OCI-LY7 (cell line): ENCODE results near the gene SLC10A7. TPM values are rescaled to one million over a fixed set of nuclear protein-coding genes. Genes with fewer than 3 reads are reported as not detected.

Experiments
- BruUV-seq: library from RNA; stranded (reverse); fragments of 400-500 nt; replicated peaks from 2 replicates; lab custom pipeline; 2021; lab: Mats Ljungman, UMichigan
- CTCF ChIA-PET: fragments of 300-600 bp; sonication (Branson Sonifier 250); formaldehyde crosslinking; loops from one replicate; lab custom pipeline; 2022; ENCODE audit warnings: antibody characterized with exemption; ENCODE audit not compliant: unreplicated experiment; lab: Charles Lee
- POLR2A ChIA-PET: fragments of 300-600 bp; sonication (Branson Sonifier 250); formaldehyde crosslinking; loops from one replicate; lab custom pipeline; 2022; ENCODE audit warnings: antibody characterized with exemption; lab: Charles Lee
- DNase-seq: peaks from one replicate; pipeline ENCODE4 v3.0.0-alpha.2; 2015; ENCODE audit warnings: low spot score
- H2AFZ ChIP-seq: fragments of 200-600 bp; sonication (generic), shearing (Covaris generic); 2 replicates; pipeline ENCODE4 v1.6.1; 2014; ENCODE audit warnings: mild to moderate bottlenecking, antibody characterized with exemption, low read length, moderate library complexity
- H3K27ac ChIP-seq: fragments of 200-600 bp; sonication (generic); 2 replicates; pipeline ENCODE4 v1.5.1; 2014; ENCODE audit warnings: mixed run types, low read depth, mild to moderate bottlenecking, moderate library complexity, low read length, inconsistent platforms; ENCODE audit not compliant: poor library complexity, severe bottlenecking
- H3K36me3 ChIP-seq: fragments of 200-600 bp; sonication (generic); 2 replicates; pipeline ENCODE4 v1.6.1; 2014; ENCODE audit warnings: mild to moderate bottlenecking, antibody characterized with exemption, low read length, moderate library complexity, mixed read lengths; ENCODE audit not compliant: insufficient read depth
- H3K4me1 ChIP-seq: fragments of 200-600 bp; sonication (generic); 2 replicates; pipeline ENCODE4 v1.5.1; 2014; ENCODE audit warnings: mild to moderate bottlenecking, low read length; ENCODE audit not compliant: insufficient read depth, poor library complexity, severe bottlenecking
- H3K4me2 ChIP-seq: fragments of 200-600 bp; sonication (generic); 2 replicates; pipeline ENCODE4 v1.6.1; 2014; ENCODE audit warnings: mild to moderate bottlenecking, low read length
- H3K4me3 ChIP-seq: fragments of 200-600 bp; sonication (generic); 2 replicates; pipeline ENCODE4 v1.5.1; 2014; ENCODE audit warnings: mild to moderate bottlenecking, low read depth, low read length; ENCODE audit not compliant: poor library complexity, severe bottlenecking
- H3K79me2 ChIP-seq: fragments of 200-600 bp; sonication (generic); 2 replicates; pipeline ENCODE4 v1.6.1; 2016; ENCODE audit warnings: low read depth, mild to moderate bottlenecking, low read length, moderate library complexity, mixed read lengths; ENCODE audit not compliant: insufficient read depth
- H3K9me2 ChIP-seq: fragments of 200-600 bp; sonication (generic); 2 replicates; pipeline ENCODE4 v1.6.1; 2016; ENCODE audit warnings: mild to moderate bottlenecking, low read length, mixed read lengths; ENCODE audit not compliant: insufficient read depth
- H3K9me3 ChIP-seq: fragments of 200-600 bp; sonication (generic); 2 replicates; pipeline ENCODE4 v1.6.1; 2014; ENCODE audit warnings: mild to moderate bottlenecking, mixed run types, low read length, mixed read lengths
- H4K20me1 ChIP-seq: fragments of 200-600 bp; sonication (generic); 2 replicates; pipeline ENCODE4 v1.6.1; 2014; ENCODE audit warnings: mild to moderate bottlenecking, antibody characterized with exemption, low read length, moderate library complexity, mixed read lengths; ENCODE audit not compliant: insufficient read depth
- CTCF ChIP-seq: fragments of 200-600 bp; sonication (generic); conservative IDR thresholded peaks from 2 replicates; pipeline ENCODE4 v1.5.1; 2014; ENCODE audit warnings: mild to moderate bottlenecking, antibody characterized with exemption, low read length, moderate library complexity, mixed read lengths
- EZH2phosphoT487 ChIP-seq: fragments of 200-600 bp; sonication (generic); IDR thresholded peaks from 2 replicates; pipeline ENCODE4 v1.6.1; 2018; ENCODE audit warnings: low read depth, borderline replicate concordance, mild to moderate bottlenecking, mixed run types, antibody characterized with exemption, low read length, moderate library complexity, mixed read lengths
- intact Hi-C: fragments of 100-400 bp; cut with micrococcal nuclease; formaldehyde crosslinking; loops from one replicate; pipeline ENCODE4 v1.10.0; 2022; ENCODE audit not compliant: unreplicated experiment
- total RNA-seq, 2 experiments: library from RNA; depleted of rRNA in 1 of 2; stranded (reverse); fragments of >200 nt in 1 of 2; shearing (Covaris generic) in 1 of 2; gene quantifications; 2 replicates each; pipeline ENCODE4 v1.2.3, GENCODE V29; 2014 to 2022

The SLC10A7 gene
- total RNA-seq, 2 experiments from 2014 or later = 16.8 to 18.9 TPM

- ChIA-PET CTCF (no interaction called here), POLR2A (interaction anchor here (1.0 kb wide), 1 partner anchor 9 kb away, joined by 3 read pairs; no protein-coding TSS in a partner anchor)
- Histone ChIP-seq H3K36me3 (no peaks in the 10 kb centered on the region), H3K9me2 (no peaks in the 10 kb centered on the region), H2AFZ (no peak overlapping the region), H3K4me2 (no peak overlapping the region), H3K9me3 (no peaks in the 10 kb centered on the region), H4K20me1 (no peaks in the 10 kb centered on the region), H3K4me3 (no peak overlapping the region), H3K4me1 (no peaks in the 10 kb centered on the region), H3K79me2 (no peaks in the 10 kb centered on the region), H3K27ac (no peak overlapping the region)
- no peak for TF ChIP-seq CTCF
- no peak for TF ChIP-seq EZH2phosphoT487
- no TSS peak for BruUV-seq
- DNase-seq = no peak
- intact Hi-C loops = no loop called here
These were observed 230.4 kb downstream of the SLC10A7 start for GRCh38 chr4:146291313-146291712.

GRCh38 chr4:146288193-146288592, 233.5 kb downstream of the SLC10A7 start:
- CTCF ChIA-PET = no interaction called here

GRCh38 chr4:146285037-146285436, 236.7 kb downstream of the SLC10A7 start:
- TF ChIP-seq CTCF (no peak), EZH2phosphoT487 (no peak)
- no peak overlapping the region for H3K4me2 ChIP-seq
- no peak for DNase-seq
- intact Hi-C loops = no loop called here
- H3K4me1 ChIP-seq = no peaks in the 10 kb centered on the region
- no peaks in the 10 kb centered on the region for H3K9me3 ChIP-seq
- no peak overlapping the region for H3K27ac ChIP-seq
- no peaks in the 10 kb centered on the region for H3K9me2 ChIP-seq
- no TSS peak for BruUV-seq
- no peaks in the 10 kb centered on the region for H4K20me1 ChIP-seq
- H3K36me3 ChIP-seq = no peaks in the 10 kb centered on the region
- no peak overlapping the region for H3K4me3 ChIP-seq
- H2AFZ ChIP-seq = no peak overlapping the region
- H3K79me2 ChIP-seq = no peaks in the 10 kb centered on the region
- ChIA-PET POLR2A (no interaction called here), CTCF (no interaction called here)

More at GRCh38 chr4:146288193-146288592, 233.5 kb downstream of the SLC10A7 start:
- no peak for TF ChIP-seq CTCF
- no peak overlapping the region for H3K4me2 ChIP-seq
- POLR2A ChIA-PET = no interaction called here
- no peak overlapping the region for H3K4me3 ChIP-seq
- no peaks in the 10 kb centered on the region for H4K20me1 ChIP-seq
- no peak for DNase-seq
- H3K9me3 ChIP-seq = no peaks in the 10 kb centered on the region
- no peak overlapping the region for H3K27ac ChIP-seq
- BruUV-seq = no TSS peak
- intact Hi-C loops = no loop called here
- H3K79me2 ChIP-seq = no peaks in the 10 kb centered on the region
- H3K36me3 ChIP-seq = no peaks in the 10 kb centered on the region
- H3K9me2 ChIP-seq = no peaks in the 10 kb centered on the region
- no peak overlapping the region for H2AFZ ChIP-seq
- H3K4me1 ChIP-seq = no peaks in the 10 kb centered on the region
